Measurements from ENCODE around the gene ARID1B.

ARID1B gene

DNA sequence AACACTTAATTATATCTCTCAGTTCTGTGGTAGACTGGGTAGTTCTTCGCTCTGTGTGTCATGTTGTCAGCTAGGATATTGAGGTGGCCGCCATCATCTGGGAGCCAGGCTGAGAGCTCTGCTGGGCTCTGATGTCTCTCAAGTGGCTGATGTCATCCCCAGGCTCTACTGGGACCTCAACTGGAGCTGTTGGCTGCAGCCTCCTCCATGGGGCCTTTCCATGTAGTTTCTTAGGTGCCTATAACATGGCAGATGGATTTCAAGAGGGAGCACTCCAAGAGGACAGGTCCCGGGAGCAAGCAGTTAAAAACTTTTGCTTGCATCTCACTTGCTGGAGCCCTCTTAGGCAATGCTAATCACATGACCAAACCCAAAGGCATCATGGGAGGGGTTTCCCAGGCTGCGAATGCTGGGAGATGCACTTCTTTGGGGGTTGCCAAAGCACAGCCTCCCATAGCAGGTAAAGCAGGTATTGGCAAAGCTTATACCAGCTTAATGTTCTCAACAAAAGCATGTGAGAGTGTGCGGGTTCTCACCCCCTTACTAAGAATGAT, 416.3 kb downstream of the ARID1B start:
- ChIA-PET CTCF (interaction anchor here (0.7 to 1.1 kb wide), 2 partner anchors 9 to 1973 kb away, joined by 4 read pairs; no protein-coding TSS in a partner anchor), POLR2A (no interaction called here)
- Histone ChIP-seq H3K4me1 (ENCODE audit: control insufficient read depth, insufficient read depth, low read length) (peaks cover 5% of the 10 kb centered on the region; the same call in 1 of the 2 replicates), H3K36me3 (ENCODE audit: control insufficient read depth in 2 of 2, insufficient read depth in 1 of 2, low read length in 2 of 2) (peaks cover 0 to 66% of the 10 kb centered on the region in 2 experiments; a peak in 1 of 3 replicates), H3K4me3 (ENCODE audit: low read depth, low read length) (no peak overlapping the region), H3K27ac (ENCODE audit: extremely low read depth, low read depth, low read length) (no peak overlapping the region), H3K9me3 (ENCODE audit: control insufficient read depth, insufficient read depth, low read depth, low read length) (no peaks in the 10 kb centered on the region)
- peak; percentile 50 for TF ChIP-seq ZBTB17 (tag by site-specific recombination; IDR thresholded peaks at IDR 0.05)
- no peak for TF ChIP-seq BCL11A (tag by site-specific recombination; IDR thresholded peaks at IDR 0.05; ENCODE audit: low read depth)
- TF ChIP-seq ZNF114 (tag by site-specific recombination; IDR thresholded peaks at IDR 0.05), result no peak
- TF ChIP-seq SALL2 (tag by site-specific recombination; IDR thresholded peaks at IDR 0.05; ENCODE audit: borderline replicate concordance), result no peak
- TF ChIP-seq ZNF548 (tag by site-specific recombination; IDR thresholded peaks at IDR 0.05), result no peak
- no peak for TF ChIP-seq ZNF302 (tag by site-specific recombination; IDR thresholded peaks at IDR 0.05; ENCODE audit: low read depth)
- TF ChIP-seq FEZF1 (tag by site-specific recombination; IDR thresholded peaks at IDR 0.05), result no peak
- 0 out of 2 replicates have a peak, but pooled peaks have one; percentile 35 for TF ChIP-seq ZNF561 (tag by site-specific recombination; IDR thresholded peaks at IDR 0.05; ENCODE audit: borderline replicate concordance)
- TF ChIP-seq ZNF76 (tag by site-specific recombination; IDR thresholded peaks at IDR 0.05; ENCODE audit: borderline replicate concordance, low read depth), result peak; percentile 40; the same call in 1 of the 2 replicates
- peak; percentile 80; the same call in 1 of the 2 replicates for TF ChIP-seq ZNF449 (tag by site-specific recombination; IDR thresholded peaks at IDR 0.05)
- TF ChIP-seq ZNF112 (tag by site-specific recombination; IDR thresholded peaks at IDR 0.05), result no peak
- TF ChIP-seq ZNF335 (tag by site-specific recombination; conservative IDR thresholded peaks at IDR 0.05), result peak; percentile 57
- TF ChIP-seq ZNF629 (tag by site-specific recombination; IDR thresholded peaks at IDR 0.05), result peak; percentile 31; the same call in 1 of the 2 replicates
- TF ChIP-seq SP7 (tag by site-specific recombination; IDR thresholded peaks at IDR 0.05), result peak; percentile 26; the same call in 1 of the 2 replicates
- peak; percentile 61; the same call in 1 of the 2 replicates for TF ChIP-seq ZNF660 (tag by site-specific recombination; IDR thresholded peaks at IDR 0.05)
- TF ChIP-seq ZNF776 (tag by site-specific recombination; IDR thresholded peaks at IDR 0.05; ENCODE audit: borderline replicate concordance), result no peak
- no peak for TF ChIP-seq OSR2 (tag by site-specific recombination; IDR thresholded peaks at IDR 0.05)

DNA sequence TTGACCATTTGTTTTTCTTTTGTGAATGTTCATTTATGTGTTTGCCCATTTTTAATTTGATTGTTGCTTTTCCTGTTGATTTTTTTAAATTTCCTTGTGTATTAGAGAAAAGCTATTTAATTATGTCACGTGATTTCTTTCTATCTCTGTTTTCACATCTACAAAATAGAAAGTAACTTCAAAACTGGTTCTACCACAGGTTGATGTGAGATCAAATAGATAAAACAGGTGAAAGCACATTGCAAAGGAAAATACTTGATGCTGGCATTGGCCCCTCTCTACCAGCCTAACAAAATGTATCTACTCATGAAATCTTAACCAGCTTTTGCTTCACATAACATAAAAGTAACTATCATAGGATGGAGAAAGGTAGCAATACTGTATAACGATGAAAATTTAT, 416.9 kb downstream of the ARID1B start:
- peak; percentile 63; the same call in 1 of the 2 replicates for TF ChIP-seq FEZF1 (tag by site-specific recombination; IDR thresholded peaks at IDR 0.05)
- no peak for TF ChIP-seq ZNF157 (tag by site-specific recombination; IDR thresholded peaks at IDR 0.05)
- TF ChIP-seq ZNF175 (tag by site-specific recombination; IDR thresholded peaks at IDR 0.05), result no peak
- no peak for TF ChIP-seq ZNF112 (tag by site-specific recombination; IDR thresholded peaks at IDR 0.05)
- Histone ChIP-seq H3K36me3 (ENCODE audit: control insufficient read depth in 2 of 2, insufficient read depth in 1 of 2, low read length in 2 of 2) (peaks cover 0 to 71% of the 10 kb centered on the region in 2 experiments; a peak in 2 of 3 replicates), H3K4me3 (ENCODE audit: low read depth, low read length) (no peak overlapping the region), H3K4me1 (ENCODE audit: control insufficient read depth, insufficient read depth, low read length) (peaks cover 5% of the 10 kb centered on the region; the same call in 1 of the 2 replicates), H3K27ac (ENCODE audit: extremely low read depth, low read depth, low read length) (no peak overlapping the region), H3K9me3 (ENCODE audit: control insufficient read depth, insufficient read depth, low read depth, low read length) (no peaks in the 10 kb centered on the region)
- ChIA-PET CTCF (interaction anchor here (0.6 to 0.7 kb wide), 2 partner anchors 533 to 1972 kb away, joined by 3 to 4 read pairs; no protein-coding TSS in a partner anchor), POLR2A (no interaction called here)

GRCh38 chr6:157194643-157195042, 417.5 kb downstream of the ARID1B start:
- CTCF ChIA-PET, result interaction anchor here (0.6 kb wide), 1 partner anchor 533 kb away, joined by 3 read pairs; no protein-coding TSS in a partner anchor
- H3K4me3 ChIP-seq (ENCODE audit: low read depth, low read length), result no peak overlapping the region
- no peak overlapping the region for H3K27ac ChIP-seq (ENCODE audit: extremely low read depth, low read depth, low read length)
- peaks cover 5% of the 10 kb centered on the region; the same call in 1 of the 2 replicates for H3K4me1 ChIP-seq (ENCODE audit: control insufficient read depth, insufficient read depth, low read length)
- H3K9me3 ChIP-seq (ENCODE audit: control insufficient read depth, insufficient read depth, low read depth, low read length), result no peaks in the 10 kb centered on the region
- POLR2A ChIA-PET, result no interaction called here
- peaks cover 0 to 68% of the 10 kb centered on the region in 2 experiments; a peak in 2 of 3 replicates for H3K36me3 ChIP-seq (ENCODE audit: control insufficient read depth in 2 of 2, insufficient read depth in 1 of 2, low read length in 2 of 2)
- peak; percentile 64 for TF ChIP-seq ZNF513 (tag by site-specific recombination; IDR thresholded peaks at IDR 0.05)
- TF ChIP-seq KLF8 (tag by site-specific recombination; IDR thresholded peaks at IDR 0.05), result 0 out of 2 replicates have a peak, but pooled peaks have one; percentile 41
- peak; percentile 60; the same call in 1 of the 2 replicates for TF ChIP-seq ZBTB17 (tag by site-specific recombination; IDR thresholded peaks at IDR 0.05)
- TF ChIP-seq, protein P1, sequence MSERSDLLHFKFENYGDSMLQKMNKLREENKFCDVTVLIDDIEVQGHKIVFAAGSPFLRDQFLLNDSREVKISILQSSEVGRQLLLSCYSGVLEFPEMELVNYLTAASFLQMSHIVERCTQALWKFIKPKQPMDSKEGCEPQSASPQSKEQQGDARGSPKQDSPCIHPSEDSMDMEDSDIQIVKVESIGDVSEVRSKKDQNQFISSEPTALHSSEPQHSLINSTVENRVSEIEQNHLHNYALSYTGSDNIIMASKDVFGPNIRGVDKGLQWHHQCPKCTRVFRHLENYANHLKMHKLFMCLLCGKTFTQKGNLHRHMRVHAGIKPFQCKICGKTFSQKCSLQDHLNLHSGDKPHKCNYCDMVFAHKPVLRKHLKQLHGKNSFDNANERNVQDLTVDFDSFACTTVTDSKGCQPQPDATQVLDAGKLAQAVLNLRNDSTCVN (tag by site-specific recombination; optimal IDR thresholded peaks at IDR 0.05), result no peak
- TF ChIP-seq ZNF629 (tag by site-specific recombination; IDR thresholded peaks at IDR 0.05), result peak; percentile 57
- TF ChIP-seq, protein P2, sequence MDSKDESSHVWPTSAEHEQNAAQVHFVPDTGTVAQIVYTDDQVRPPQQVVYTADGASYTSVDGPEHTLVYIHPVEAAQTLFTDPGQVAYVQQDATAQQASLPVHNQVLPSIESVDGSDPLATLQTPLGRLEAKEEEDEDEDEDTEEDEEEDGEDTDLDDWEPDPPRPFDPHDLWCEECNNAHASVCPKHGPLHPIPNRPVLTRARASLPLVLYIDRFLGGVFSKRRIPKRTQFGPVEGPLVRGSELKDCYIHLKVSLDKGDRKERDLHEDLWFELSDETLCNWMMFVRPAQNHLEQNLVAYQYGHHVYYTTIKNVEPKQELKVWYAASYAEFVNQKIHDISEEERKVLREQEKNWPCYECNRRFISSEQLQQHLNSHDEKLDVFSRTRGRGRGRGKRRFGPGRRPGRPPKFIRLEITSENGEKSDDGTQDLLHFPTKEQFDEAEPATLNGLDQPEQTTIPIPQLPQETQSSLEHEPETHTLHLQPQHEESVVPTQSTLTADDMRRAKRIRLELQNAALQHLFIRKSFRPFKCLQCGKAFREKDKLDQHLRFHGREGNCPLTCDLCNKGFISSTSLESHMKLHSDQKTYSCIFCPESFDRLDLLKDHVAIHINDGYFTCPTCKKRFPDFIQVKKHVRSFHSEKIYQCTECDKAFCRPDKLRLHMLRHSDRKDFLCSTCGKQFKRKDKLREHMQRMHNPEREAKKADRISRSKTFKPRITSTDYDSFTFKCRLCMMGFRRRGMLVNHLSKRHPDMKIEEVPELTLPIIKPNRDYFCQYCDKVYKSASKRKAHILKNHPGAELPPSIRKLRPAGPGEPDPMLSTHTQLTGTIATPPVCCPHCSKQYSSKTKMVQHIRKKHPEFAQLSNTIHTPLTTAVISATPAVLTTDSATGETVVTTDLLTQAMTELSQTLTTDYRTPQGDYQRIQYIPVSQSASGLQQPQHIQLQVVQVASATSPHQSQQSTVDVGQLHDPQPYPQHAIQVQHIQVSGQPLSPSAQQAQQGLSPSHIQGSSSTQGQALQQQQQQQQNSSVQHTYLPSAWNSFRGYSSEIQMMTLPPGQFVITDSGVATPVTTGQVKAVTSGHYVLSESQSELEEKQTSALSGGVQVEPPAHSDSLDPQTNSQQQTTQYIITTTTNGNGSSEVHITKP (tag by site-specific recombination; IDR thresholded peaks at IDR 0.05), result 0 out of 2 replicates have a peak, but pooled peaks have one; percentile 26

Measured in HEK293 (cell line).